GM21576 (cell line): ENCODE measurements around the gene DYNLL1.
"Not testable (repeated sequence)": the region's sequence is repeated elsewhere in the genome, so short reads cannot be mapped to it uniquely, and the experiment has no call there.

Experiments
- ATAC-seq: cut with Tn5 transposase; IDR thresholded peaks from one replicate; pipeline ENCODE4 v1.9.1; 2021; ENCODE audit warnings: mild to moderate bottlenecking, moderate library complexity; ENCODE audit not compliant: unreplicated experiment

Gene DYNLL1

DNA sequence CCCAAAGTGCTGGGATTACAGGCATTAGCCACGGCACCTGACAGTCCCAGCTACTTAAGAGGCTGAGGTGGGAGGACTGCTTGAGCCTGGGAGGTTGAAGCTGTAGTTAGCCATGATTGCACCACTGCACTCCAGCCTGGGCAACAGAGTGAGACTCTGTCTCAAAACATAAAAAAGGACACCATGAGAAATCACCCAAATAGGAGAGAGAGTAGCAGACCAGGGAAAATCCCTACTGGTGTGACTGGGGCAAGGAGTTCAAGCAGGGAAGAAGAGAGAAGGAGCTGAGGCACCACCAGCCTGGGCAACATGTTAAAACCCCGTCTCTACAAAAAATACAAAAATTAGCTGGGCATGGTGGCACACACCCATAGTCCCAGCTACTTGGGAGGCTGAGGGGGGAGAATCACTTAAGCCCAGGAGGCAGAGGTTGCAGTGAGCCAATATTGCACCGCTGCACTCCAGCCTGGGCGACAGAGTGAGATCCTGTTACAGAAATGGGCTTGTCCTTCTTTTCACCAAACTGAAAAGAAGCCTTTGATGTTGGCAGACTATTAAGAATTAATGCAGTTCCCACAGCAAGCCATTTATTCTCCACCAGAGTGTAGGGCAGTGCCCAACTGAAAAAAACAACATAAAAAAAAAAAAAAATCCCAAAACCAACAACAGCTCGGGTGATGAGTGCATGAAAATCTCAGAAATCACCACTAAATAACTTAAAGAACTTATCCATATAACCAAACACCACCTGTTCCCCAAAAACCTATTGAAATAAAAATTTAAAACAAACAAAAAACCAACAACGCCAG is 21.9 kb upstream of the DYNLL1 start:
- ATAC-seq = no peak

DNA sequence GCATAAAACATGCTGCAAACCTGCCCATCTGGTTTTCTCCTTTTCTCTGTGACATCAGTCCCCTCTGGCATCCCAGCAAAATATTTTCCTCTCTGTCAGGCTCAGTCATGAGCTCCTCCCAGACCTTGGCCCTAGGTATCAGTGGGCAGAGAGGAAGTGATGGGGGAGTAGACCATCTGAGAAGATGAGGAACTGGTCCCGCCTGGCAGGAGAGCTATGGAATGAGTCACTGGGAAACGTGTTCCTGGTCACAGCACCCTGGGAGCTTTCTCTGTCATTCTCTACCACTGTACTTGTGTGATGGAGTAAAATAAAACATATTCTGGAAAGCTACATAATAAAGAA is 21.3 kb upstream of the DYNLL1 start:
- ATAC-seq = no peak

DNA sequence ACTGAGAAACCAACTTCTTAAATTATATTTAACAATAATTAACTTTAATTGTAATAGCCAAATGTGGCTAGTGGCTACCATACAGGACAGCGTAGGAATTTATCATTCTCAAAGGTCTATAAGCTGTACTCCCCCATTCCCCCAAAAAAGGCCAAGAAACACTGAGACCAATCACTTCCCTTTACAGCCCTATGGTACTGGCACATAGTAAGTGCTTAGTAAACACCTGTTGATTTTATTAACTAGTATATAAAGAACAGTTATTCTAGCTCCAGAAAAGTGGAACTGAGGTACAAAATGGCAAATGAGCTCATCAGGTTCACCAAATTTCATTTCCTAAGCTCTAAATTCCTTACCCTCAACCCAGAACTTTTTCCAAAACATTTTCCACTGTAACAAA is 20.3 kb upstream of the DYNLL1 start:
- no peak for ATAC-seq

DNA sequence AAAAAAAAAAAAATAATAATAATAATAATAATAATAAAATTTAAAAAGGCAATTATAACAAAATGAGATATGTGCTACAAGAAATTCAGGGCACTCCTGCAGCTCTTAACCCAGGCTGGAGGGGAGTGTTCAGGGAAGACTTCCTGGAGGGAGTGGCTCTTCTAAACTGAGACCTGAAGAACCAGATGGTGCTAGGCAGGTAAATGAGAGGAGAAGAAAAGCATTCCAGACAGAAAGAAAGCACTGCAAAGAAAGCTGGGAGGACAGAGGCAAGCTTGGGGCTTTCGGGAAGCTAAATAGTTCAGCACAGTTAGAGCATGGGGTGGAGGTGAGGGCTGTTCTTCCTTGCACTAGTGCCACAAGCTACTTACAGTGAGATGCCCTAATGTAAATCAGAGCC is 16.5 kb upstream of the DYNLL1 start:
- no peak for ATAC-seq

DNA sequence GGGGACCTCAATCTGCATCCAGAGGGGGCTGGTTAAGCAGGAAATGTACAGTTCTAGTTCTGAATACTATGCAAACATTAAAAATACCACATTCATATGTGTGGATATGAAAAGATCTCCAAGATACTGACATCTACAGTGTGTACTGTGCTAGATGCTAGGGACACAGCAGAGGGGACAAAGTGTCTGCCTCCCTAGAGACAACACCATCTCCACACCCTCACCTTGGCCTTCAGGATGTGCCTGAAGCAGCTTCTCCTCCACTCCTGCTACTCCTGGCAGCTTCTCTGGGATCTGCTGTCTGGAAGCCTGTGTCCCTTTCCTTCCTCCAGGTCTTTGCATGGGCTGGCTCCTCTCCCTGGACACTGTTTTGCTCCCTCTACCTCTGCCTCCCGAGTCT is 15.7 kb upstream of the DYNLL1 start:
- no peak for ATAC-seq

DNA sequence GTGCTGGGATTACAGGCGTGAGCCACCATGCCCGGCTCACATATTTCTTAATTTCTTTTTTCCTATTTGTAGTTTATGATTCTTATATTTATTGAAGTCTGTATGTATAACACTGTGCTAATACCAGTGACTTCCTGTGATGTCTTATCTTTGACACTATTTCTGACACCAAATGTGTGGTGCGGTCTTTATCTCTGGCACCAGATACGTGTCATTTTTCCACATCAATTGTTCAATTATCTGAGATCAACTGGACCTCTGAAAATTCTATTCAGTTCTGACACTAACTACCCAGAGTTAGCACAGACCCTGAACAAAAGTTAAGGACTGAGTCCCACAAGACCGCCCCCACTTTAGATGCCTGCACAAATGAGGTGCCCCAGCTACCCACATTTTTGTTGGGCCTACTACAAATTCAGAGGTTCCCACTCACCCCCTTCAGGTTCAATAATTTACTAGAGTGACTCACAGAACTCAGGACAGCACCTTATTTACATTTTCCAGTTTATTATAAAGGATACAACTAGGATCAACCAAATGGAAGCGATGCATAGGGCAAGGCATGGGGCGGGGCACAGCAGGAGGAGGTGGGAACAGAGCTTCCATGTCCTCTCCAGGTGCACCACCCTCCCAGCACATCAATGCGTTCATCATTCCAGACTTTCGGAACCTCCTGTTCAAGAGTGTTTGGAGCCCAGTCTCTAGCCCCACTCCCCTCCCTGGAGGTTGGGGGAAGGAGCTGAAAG is 14.7 kb upstream of the DYNLL1 start:
- ATAC-seq = no peak

DNA sequence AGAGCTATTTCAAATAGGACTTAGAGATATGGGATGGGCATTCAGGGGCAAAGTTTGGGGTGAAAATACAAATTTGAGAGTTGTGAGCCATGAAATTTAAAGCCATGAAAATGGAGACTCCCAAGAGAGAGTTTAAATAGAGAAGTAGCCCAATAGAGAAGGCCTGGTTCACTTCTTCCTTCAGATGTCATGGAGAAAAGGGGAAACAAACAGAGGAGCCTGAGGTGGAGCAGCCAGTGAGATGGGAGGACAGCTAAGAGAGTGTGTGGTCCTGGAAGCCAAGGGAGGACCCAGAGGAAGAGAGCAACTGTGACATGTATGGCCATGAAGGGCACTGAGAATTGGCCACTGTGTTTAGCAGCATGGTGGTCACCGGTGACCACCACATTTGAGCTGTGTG is 12.3 kb upstream of the DYNLL1 start:
- ATAC-seq = no peak

DNA sequence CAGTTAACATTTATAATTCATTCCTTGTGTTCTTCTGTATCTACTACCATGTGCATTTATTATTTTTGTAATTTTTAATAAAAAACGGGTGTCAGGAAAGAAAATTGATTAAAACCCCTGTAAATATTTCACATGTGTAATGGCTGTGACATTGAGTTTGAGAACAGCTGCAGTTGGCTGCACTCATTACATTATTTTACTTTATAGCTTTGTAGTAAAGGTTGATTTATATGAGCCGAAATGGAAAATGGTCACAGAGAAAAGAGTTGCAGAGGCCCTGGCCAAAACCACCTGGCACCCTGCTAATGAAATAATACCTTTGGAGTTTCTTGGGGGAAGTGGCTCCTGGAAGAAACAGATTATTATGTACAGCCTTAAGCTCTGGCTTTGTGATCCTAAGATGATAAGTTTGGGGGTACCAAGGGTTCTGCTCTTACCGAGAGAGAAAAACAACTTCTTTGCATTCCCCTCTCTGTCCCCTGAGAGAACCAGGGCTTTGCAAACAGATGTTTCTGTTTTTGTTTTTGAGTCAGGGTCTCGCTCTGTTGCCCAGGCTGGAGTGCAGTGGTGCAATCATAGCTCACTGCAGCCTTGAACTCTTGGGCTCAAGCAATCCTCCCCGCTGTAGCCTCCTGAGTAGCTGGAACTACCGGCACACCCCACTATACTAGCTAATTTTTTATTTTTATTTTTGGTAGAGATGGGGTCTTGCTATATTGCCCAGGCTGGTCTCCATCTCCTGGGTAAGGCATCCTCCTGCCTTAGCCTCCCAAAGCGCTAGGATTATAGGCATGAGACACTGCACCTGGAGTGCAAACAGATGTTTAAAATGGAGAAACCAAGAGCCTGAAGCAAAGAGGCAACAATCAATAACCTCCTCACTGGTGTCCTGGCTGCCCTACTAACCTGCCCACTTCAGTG is 9.7 kb upstream of the DYNLL1 start:
- no peak for ATAC-seq

DNA sequence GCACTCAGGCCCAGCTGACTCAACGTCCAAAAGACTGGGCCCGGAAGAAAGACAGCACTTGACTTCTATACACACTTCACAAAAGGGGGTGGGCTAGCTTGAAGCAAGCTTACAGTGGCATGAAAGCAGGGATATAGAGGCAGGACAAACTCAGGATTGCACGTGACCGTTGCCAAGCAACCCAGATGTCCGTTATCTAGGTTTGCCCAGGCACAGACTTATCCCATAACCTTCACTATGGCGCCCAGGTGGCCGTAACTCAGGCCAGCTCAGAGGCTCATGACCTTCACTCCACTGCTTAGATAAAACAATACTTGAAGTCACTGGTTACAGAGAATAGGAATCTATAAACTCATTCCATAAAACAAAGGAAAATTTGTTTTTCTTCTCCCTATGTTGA is 8.4 kb upstream of the DYNLL1 start:
- not testable (repeated sequence) for ATAC-seq

DNA sequence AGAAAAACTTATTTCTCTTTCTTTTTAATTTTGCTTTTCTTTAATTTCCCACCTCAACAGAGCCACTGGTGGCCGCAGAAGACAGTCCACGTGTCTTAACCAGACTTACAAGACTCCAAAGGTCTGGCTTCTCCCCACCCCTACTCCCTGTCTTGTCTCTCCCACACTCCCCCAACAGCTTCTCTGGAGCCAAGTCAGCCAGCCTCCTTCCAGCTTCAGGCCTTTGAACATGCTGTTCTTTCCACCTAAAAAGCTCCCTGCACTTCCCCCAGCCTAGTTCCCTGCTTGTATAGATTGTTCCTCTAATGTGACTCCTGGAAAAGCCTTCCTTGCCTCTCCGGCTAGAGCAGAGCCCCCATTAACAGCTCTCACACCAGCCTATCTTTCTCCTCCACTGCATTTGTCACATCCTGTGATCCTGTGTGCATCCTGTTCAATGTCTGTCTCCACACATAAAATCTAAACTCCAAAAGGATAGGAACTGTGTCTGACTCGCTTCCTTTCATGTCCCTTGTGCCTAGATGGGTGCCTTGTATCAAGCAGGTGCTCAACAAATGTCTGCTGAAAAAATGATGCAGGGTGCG is 7.8 kb upstream of the DYNLL1 start:
- no peak for ATAC-seq

DNA sequence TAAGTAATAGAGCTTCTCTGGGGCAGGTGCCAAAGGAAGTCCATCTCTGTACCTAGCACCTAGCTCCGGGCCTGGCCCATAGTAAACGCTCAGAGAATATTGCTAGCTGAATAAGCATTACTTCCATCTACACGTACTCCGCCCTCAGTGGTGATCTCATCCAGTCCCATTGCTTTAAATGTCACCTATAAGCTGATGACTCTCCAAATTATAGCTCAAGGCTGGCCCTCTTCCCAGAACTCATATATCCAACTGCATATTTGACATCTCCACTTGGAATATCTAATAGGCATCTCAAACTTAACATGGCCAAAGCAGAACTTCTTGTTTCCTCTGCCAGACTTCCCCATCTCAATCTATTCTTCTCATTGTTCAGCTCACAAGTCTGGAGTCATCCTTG is 6.9 kb upstream of the DYNLL1 start:
- ATAC-seq = no peak

DNA sequence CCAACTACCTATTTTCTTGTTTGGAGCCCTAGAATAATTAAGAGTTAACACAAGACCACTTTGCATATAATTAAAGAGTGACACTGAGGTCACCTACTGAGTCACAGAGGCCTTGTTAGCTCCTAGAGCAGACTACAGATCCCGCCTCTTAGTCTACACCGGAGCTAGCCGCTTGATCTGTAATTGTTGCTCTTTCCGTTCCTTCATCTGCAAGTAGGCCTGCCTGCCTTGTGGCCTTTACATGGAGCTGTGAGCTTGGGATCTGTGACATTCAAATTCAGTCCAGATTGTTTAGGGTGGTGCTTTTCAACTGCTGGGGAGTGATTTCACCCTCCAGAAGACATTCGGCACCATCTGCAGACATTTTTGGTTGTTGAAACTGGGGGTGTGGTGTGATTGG is 5.6 kb upstream of the DYNLL1 start:
- ATAC-seq = no peak

DNA sequence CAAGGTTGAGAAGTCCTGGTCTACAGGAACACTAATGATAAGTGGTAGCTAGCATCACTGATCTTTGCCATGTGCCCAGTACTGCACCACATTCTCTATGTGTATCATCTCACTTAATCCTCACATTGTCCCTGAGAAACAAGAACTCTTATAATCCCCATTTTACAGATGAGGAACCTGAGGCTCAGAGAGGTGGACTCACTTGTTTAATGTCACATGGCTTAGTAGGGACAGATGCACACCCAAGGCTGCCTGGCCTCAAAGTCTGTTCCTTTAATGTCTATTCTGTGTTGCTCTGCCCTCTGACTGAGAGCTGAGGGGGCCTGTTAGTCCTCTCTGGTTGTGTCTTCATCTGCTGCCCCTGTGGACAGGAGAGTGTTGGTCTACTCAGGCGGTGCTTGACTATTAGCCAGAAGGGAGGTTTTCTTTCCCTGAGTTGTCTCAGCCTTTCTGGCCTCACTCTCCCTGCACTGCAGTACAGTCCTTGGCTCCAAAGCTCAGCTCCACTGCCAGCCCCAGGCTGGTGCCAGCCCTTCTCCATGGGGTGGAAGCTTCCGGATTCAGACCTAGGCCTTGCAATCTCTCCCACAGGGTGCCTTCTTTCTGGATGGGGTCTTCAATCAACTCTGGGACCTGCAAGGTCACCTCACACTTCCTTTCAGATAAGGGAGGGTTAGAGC is 4.9 kb upstream of the DYNLL1 start:
- ATAC-seq = no peak

DNA sequence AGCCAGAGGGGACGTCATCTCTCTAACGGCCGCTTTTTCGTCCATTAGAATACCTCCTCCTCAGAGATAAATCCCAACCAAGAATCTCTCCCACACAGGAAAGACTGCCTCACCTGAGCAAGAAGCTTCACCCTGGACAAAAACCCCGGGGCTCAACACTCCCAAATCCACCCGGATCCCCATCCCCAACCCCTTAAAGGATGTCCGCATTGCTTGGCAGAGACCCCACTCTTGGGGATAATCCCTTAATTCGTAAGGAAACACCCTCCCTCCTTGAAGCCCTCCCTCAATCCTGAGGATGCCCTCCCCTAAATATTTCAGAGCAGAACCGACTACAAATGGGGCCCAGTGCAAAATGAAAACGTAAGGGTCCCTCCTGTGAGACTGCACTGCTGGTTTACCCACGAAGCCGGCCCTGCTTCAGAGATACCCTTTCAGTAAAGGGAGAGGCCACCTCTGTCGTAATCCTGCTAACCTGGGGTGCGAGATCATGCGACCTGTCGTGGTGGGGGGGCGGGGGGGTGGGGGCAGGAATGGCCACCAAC is 655 bp upstream of the DYNLL1 start:
- no peak for ATAC-seq

DNA sequence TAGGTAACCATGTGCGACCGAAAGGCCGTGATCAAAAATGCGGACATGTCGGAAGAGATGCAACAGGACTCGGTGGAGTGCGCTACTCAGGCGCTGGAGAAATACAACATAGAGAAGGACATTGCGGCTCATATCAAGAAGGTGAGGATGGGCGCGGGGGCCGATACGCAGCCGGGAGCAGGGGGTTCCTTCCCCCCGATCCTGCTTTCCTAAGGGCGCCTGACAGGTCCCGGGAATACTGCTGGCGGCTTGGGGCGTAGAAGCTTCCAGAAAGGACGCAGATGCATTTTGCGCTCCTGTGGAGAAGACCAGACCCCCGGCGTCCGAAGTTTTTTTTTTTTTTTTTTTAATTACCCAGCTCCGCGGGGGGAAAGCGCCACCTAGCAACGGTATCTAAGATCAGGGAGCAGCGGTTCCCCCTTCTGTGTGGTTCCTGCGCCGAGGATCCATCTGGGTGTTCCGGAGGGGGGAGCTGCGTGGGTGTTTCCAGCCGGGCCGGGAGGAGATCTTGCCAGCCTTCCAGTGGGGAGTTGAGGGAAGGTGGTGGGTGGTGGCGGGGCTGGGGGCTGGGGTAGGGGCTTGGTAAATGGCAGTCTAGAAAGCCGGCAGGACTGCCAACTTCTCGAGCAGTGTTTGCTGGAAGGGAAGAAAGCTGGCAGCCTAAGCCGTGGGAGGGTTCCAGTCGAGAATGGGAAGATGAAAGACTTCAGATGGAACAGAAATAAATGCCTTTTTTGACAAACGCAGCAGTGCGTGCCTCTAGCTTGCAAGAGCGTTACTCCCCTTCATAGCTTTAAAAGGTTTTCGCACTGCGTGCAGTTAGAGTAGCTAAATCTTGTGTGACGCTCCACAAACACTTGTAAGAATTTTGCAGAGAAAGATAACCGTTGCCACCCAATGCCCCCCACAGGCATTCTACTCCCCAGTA is 764 bp downstream of the DYNLL1 start:
- ATAC-seq = peak; percentile 12

DNA sequence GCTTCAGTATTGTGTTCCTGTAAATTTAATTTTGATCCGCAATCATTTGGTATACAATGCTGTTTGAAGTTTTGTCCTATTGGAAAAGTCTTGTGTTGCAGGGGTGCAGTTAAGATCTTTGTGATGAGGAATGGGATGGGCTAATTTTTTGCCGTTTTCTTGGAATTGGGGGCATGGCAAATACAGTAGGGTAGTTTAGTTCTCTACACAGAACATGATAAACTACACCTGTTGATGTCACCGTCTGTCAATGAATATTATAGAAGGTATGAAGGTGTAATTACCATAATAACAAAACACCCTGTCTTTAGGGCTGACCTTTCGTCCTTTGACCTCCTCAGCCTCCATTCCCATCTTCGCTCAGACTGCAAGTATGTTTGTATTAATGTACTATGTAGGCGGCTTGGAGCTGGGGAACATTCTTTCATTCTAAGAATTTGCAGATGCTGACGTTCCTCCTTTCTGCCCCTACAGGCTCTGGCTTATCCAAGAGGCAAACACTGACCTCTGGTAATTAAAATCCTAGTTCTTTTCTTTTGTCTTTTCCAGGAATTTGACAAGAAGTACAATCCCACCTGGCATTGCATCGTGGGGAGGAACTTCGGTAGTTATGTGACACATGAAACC is 1.7 kb downstream of the DYNLL1 start:
- no peak for ATAC-seq

DNA sequence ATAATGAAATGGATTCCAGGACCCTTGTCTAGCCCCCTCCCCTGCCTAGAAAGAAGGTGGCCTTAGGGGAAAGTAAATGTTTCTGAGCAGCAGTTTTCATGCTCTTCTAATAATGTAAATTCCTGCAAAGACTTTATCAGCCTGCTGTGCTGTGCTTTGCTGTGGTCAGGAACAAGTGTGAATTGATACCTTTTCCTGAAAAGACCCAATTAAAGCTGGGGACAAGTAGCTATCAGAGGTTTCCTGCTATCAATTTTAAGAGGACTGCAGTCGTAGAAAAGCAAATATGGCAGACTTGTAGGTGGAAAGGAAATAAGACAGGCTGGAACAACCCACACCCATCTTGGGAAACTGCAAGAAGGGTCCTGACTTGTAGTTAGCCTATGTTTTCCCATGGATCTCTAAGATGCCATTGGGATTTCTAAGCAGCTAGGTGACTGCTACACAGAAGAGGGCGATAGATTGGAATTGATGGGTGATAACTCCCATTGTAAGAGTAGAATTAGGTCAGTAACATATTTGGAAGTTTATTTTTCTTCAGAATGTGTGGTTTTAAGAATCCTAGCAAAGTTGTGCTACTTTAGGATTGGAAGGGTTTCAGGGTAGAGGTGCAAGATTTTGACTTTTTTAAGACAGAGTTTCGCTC is 3.1 kb downstream of the DYNLL1 start:
- ATAC-seq = no peak

DNA sequence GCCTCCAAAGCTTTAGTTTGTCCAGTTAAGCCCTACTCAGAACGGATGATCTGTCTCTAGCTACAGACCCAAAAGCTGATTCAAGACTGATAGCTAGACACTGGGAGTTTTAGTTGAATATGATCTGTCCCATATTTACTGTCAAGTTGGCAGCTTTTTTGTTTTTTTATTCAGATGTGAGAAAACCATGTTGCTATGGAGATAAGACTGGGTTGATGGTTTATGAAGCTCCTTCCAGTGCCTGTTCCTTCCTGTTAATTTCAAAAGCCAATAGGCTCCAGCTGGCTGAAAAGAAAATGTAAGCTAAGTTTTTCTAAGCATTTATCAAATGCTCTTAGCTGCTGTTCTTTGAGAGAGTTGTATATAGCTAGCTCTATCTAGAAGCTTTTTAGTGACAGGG is 4.7 kb downstream of the DYNLL1 start:
- ATAC-seq = no peak
